ENCODE results near the gene NPHP4. TPM values are rescaled to one million over a fixed set of nuclear protein-coding genes. Genes with fewer than 3 reads are reported as not detected.

NPHP4 gene
- polyA plus RNA-seq, 3 donors, result 0.39 to 13.7 (median 1.2) TPM

DNA sequence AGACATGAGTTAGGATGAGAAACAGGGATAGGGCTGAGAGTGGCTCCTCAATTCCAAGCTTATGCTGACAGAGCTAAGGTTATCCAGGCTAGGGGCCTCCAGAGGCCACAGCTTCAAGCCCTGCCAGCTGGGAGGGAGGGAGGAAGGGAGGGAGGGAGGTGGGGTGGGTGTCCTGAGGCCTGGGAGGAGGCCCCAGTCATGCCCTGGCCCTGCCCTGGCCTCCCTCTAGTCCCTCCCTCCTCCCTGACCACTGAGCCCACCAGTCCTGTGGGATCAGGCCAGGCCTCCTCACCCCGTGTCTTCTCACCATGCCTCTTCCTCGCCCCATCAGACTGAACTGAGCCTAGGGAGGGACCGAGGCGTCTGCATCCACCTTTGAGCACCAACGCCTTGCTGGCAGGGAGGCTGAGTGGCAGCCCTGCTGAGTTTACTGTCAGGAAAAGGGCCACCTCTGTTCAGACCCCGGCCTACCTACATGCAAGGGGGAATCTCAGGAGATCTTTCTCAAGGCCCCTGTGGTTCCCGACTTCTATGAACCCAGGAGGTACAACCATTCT is 116.1 kb downstream of the NPHP4 start:
- intact Hi-C loops (cut with micrococcal nuclease), result no loop called here
- Histone ChIP-seq H3K27ac (ENCODE audit: low read depth in 1 of 2, low read length in 2 of 2) (no peak overlapping the region), H3K9me3 (replicated peaks in 1 of 2; ENCODE audit: control insufficient read depth in 1 of 2, insufficient read depth in 1 of 2, low read length in 2 of 2) (peaks cover 0 to 19% of the 10 kb centered on the region in 2 donors), H3K36me3 (replicated peaks in 1 of 2; ENCODE audit: control insufficient read depth in 1 of 2, insufficient read depth in 2 of 2, low read length in 2 of 2) (peaks cover 2 to 40% of the 10 kb centered on the region in 2 donors), H3K4me1 (ENCODE audit: control insufficient read depth in 1 of 2, insufficient read depth in 2 of 2, low read length in 2 of 2) (no peaks in the 10 kb centered on the region), H3K27me3 (ENCODE audit: control insufficient read depth in 2 of 2, insufficient read depth in 2 of 2, low read length in 2 of 2) (no peaks in the 10 kb centered on the region), H2AFZ (ENCODE audit: insufficient read depth, low read depth, low read length, poor library complexity, severe bottlenecking) (no peak overlapping the region), H3K4me3 (replicated peaks in 1 of 3; ENCODE audit: low read depth in 2 of 3, low read length in 3 of 3) (no peak overlapping the region), H3K79me2 (ENCODE audit: insufficient read depth, low read length) (no peaks in the 10 kb centered on the region), H3K4me2 (replicated peaks; ENCODE audit: extremely low read depth, low read length, poor library complexity, severe bottlenecking) (no peak overlapping the region), H4K20me1 (ENCODE audit: insufficient read depth, low read length) (no peaks in the 10 kb centered on the region), H3K9ac (ENCODE audit: insufficient read depth, low read length, poor library complexity, severe bottlenecking) (no peak overlapping the region)
- 90% methylated on average over 5 of the region's 7 CpGs for WGBS (ENCODE audit: insufficient coverage)
- TF ChIP-seq, protein P1, sequence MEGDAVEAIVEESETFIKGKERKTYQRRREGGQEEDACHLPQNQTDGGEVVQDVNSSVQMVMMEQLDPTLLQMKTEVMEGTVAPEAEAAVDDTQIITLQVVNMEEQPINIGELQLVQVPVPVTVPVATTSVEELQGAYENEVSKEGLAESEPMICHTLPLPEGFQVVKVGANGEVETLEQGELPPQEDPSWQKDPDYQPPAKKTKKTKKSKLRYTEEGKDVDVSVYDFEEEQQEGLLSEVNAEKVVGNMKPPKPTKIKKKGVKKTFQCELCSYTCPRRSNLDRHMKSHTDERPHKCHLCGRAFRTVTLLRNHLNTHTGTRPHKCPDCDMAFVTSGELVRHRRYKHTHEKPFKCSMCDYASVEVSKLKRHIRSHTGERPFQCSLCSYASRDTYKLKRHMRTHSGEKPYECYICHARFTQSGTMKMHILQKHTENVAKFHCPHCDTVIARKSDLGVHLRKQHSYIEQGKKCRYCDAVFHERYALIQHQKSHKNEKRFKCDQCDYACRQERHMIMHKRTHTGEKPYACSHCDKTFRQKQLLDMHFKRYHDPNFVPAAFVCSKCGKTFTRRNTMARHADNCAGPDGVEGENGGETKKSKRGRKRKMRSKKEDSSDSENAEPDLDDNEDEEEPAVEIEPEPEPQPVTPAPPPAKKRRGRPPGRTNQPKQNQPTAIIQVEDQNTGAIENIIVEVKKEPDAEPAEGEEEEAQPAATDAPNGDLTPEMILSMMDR (IDR thresholded peaks at IDR 0.05), result no peak
- no peaks in the 10 kb centered on the region for H3K4me1 Mint-ChIP-seq
- no peak for DNase-seq
- H3K36me3 Mint-ChIP-seq, result peaks cover 44 to 49% of the 10 kb centered on the region in 2 donors
- H3K27me3 Mint-ChIP-seq (ENCODE audit: low read depth in 3 of 3), result peaks cover 0 to 5% (median 0%) of the 10 kb centered on the region in 3 donors
- no peak overlapping the region for H3K27ac Mint-ChIP-seq
- H3K9me3 Mint-ChIP-seq, result peaks cover 7 to 18% (median 11%) of the 10 kb centered on the region in 7 donors
- H3K4me3 Mint-ChIP-seq, result no peak overlapping the region

DNA sequence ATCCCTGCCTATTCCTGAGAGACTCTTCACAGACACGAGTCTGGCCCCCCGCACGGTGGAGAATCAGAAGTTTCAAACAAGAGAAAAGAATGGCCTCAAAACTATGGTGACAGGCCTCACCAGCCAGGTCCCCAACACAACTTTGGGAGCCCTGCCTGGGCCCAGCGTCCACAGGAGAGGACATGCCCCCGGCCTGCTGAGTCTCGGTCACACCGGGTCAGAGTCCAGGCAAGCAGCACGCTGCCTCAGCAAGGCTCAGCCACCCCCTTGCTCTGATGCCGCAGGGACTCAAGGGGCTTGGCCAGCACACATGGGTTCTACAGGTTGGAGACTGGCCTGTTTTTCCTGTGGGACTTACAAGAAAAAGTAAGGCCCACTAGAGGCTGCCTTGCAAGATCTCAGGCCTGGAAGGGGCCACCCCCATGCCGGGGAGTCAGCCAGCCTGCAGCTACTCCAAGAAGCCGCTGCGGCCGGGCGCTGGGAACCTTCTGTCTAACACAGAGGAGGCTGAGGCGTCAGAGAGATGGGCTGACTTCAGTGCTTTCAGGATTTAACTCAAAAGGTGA is 116.8 kb downstream of the NPHP4 start:
- over 99% methylated on average over 13 of the region's 15 CpGs for WGBS (ENCODE audit: insufficient coverage)

More for the DNA sequence above, 116.8 kb downstream of the NPHP4 start:
- DNase-seq, result no peak
- H3K4me1 Mint-ChIP-seq, result no peaks in the 10 kb centered on the region
- Histone ChIP-seq H3K4me1 (ENCODE audit: control insufficient read depth in 1 of 2, insufficient read depth in 2 of 2, low read length in 2 of 2) (no peaks in the 10 kb centered on the region), H4K20me1 (ENCODE audit: insufficient read depth, low read length) (no peaks in the 10 kb centered on the region), H3K4me3 (replicated peaks in 1 of 3; ENCODE audit: low read depth in 2 of 3, low read length in 3 of 3) (no peak overlapping the region), H3K9me3 (replicated peaks in 1 of 2; ENCODE audit: control insufficient read depth in 1 of 2, insufficient read depth in 1 of 2, low read length in 2 of 2) (peaks cover 0 to 11% of the 10 kb centered on the region in 2 donors), H3K36me3 (replicated peaks in 1 of 2; ENCODE audit: control insufficient read depth in 1 of 2, insufficient read depth in 2 of 2, low read length in 2 of 2) (peaks cover 2 to 38% of the 10 kb centered on the region in 2 donors), H3K9ac (ENCODE audit: insufficient read depth, low read length, poor library complexity, severe bottlenecking) (no peak overlapping the region), H3K79me2 (ENCODE audit: insufficient read depth, low read length) (no peaks in the 10 kb centered on the region), H3K27ac (ENCODE audit: low read depth in 1 of 2, low read length in 2 of 2) (no peak overlapping the region), H3K27me3 (ENCODE audit: control insufficient read depth in 2 of 2, insufficient read depth in 2 of 2, low read length in 2 of 2) (no peaks in the 10 kb centered on the region), H3K4me2 (replicated peaks; ENCODE audit: extremely low read depth, low read length, poor library complexity, severe bottlenecking) (no peak overlapping the region), H2AFZ (ENCODE audit: insufficient read depth, low read depth, low read length, poor library complexity, severe bottlenecking) (no peak overlapping the region)
- peaks cover 44 to 47% of the 10 kb centered on the region in 2 donors for H3K36me3 Mint-ChIP-seq
- intact Hi-C loops (cut with micrococcal nuclease), result no loop called here
- TF ChIP-seq, protein P1 (IDR thresholded peaks at IDR 0.05), result no peak
- peaks cover 0 to 5% (median 0%) of the 10 kb centered on the region in 3 donors for H3K27me3 Mint-ChIP-seq (ENCODE audit: low read depth in 3 of 3)
- H3K9me3 Mint-ChIP-seq, result peaks cover 4 to 12% (median 8%) of the 10 kb centered on the region in 7 donors
- no peak overlapping the region for H3K4me3 Mint-ChIP-seq
- peak overlapping the region in 1 of 7 donors; percentile 39 for H3K27ac Mint-ChIP-seq
